B cell (primary cell): ENCODE measurements around the gene IRF7. TPM values are rescaled to one million over a fixed set of nuclear protein-coding genes. Genes with fewer than 3 reads are reported as not detected.
A peak's percentile ranks its signal among the peaks of the same experiment; 100 is the strongest.

Experiments used
- ATAC-seq: fragments of 200-7000 bp; cut with Tn5 transposase; one replicate; pipeline ENCODE4 v1.10.0; 2021; ENCODE audit warnings: low read depth, mild to moderate bottlenecking, moderate number of reproducible peaks, moderate library complexity
- CTCF ChIA-PET: fragments of 350-600 bp; sonication (Branson Sonifier 250); formaldehyde crosslinking; loops from one replicate; lab custom pipeline; 2021; ENCODE audit warnings: antibody characterized with exemption, inconsistent platforms; lab: Charles Lee
- POLR2A ChIA-PET: fragments of 350-600 bp; sonication (Branson Sonifier 250); formaldehyde crosslinking; loops from one replicate; lab custom pipeline; 2021; ENCODE audit warnings: antibody characterized with exemption; lab: Charles Lee
- DNase-seq: peaks from one replicate; pipeline ENCODE4 v3.0.0; 2013
- H2AFZ ChIP-seq: 2 replicates; pipeline ENCODE4 v1.6.1; 2012; ENCODE audit warnings: mild to moderate bottlenecking, low read depth, low read length; ENCODE audit not compliant: insufficient read depth, poor library complexity, severe bottlenecking
- H3K27ac ChIP-seq, 2 donors: 1 replicate in 1 of 2; 2 replicates in 1 of 2; pipeline ENCODE4 v1.5.1; 2012 to 2013; ENCODE audit warnings: low read length in 2 of 2, mild to moderate bottlenecking in 2 of 2, moderate library complexity in 1 of 2
- H3K27me3 ChIP-seq, 4 experiments: fragments of 200-600 bp in 1 of 4; sonication (generic) in 1 of 4; replicated peaks in 1 of 4; 1 replicate in 2 of 4; 2 replicates in 2 of 4; pipeline versions ENCODE4 v1.6.1 to v1.7.0; 2013 to 2016; ENCODE audit warnings: low read length in 3 of 4, mild to moderate bottlenecking in 2 of 4, mixed read lengths in 1 of 4, moderate library complexity in 1 of 4; ENCODE audit not compliant: insufficient read depth in 4 of 4, control insufficient read depth in 3 of 4; ENCODE audit errors: control extremely low read depth in 1 of 4
- H3K36me3 ChIP-seq, 2 experiments: replicated peaks in 1 of 2; 1 replicate in 1 of 2; 2 replicates in 1 of 2; pipeline versions ENCODE4 v1.6.1 to v1.7.1; 2013; ENCODE audit warnings: low read length in 1 of 2; ENCODE audit not compliant: insufficient read depth in 2 of 2, control insufficient read depth in 1 of 2; ENCODE audit errors: control extremely low read depth in 1 of 2, extremely low read depth in 1 of 2
- H3K4me1 ChIP-seq, 2 donors: fragments of 200-600 bp in 1 of 2; sonication (generic) in 1 of 2; 1 replicate in 1 of 2; 2 replicates in 1 of 2; pipeline versions ENCODE4 v1.5.1 to v1.6.1; 2013 to 2017; ENCODE audit warnings: low read length in 2 of 2; ENCODE audit not compliant: control insufficient read depth in 2 of 2, insufficient read depth in 2 of 2
- H3K4me2 ChIP-seq: replicated peaks from 2 replicates; pipeline ENCODE3; 2012; ENCODE audit warnings: mild to moderate bottlenecking, low read depth, low read length; ENCODE audit not compliant: poor library complexity, severe bottlenecking
- H3K4me3 ChIP-seq, 5 experiments: fragments of 200-600 bp in 1 of 5; sonication (generic) in 1 of 5; 1 replicate in 3 of 5; 2 replicates in 2 of 5; pipeline versions ENCODE4 v1.5.1 to v1.7.0; 2011 to 2016; ENCODE audit warnings: low read length in 4 of 5, mild to moderate bottlenecking in 4 of 5, low read depth in 2 of 5, control low read depth in 1 of 5, moderate library complexity in 1 of 5; ENCODE audit not compliant: insufficient read depth in 1 of 5; ENCODE audit errors: control extremely low read depth in 1 of 5, extremely low read depth in 1 of 5
- H3K79me2 ChIP-seq: fragments of 200-600 bp; sonication (generic); one replicate; pipeline ENCODE4 v1.6.0; 2016; ENCODE audit warnings: low read length; ENCODE audit not compliant: control insufficient read depth, insufficient read depth
- H3K9ac ChIP-seq: fragments of 200-600 bp; sonication (generic); 2 replicates; pipeline ENCODE4 v1.6.1; 2017; ENCODE audit warnings: mild to moderate bottlenecking, low read length, moderate library complexity
- H3K9me3 ChIP-seq, 3 donors: one replicate each; pipeline versions ENCODE4 v1.6.1 to v1.7.1; 2013; ENCODE audit warnings: low read length in 2 of 3; ENCODE audit not compliant: control insufficient read depth in 2 of 3, insufficient read depth in 1 of 3; ENCODE audit errors: control extremely low read depth in 1 of 3
- H4K20me1 ChIP-seq: 2 replicates; pipeline ENCODE4 v1.6.0; 2012; ENCODE audit warnings: mild to moderate bottlenecking, low read length; ENCODE audit not compliant: insufficient read depth, control insufficient read depth, poor library complexity, severe bottlenecking
- H3K27ac Mint-ChIP-seq: one replicate; pipeline ENCODE4 v1.8.0; 2021; ENCODE audit warnings: mixed read lengths
- H3K27me3 Mint-ChIP-seq: one replicate; pipeline ENCODE4 v1.8.0; 2021; ENCODE audit warnings: mixed read lengths
- H3K4me1 Mint-ChIP-seq: one replicate; pipeline ENCODE4 v1.8.0; 2021; ENCODE audit warnings: mixed read lengths
- H3K4me3 Mint-ChIP-seq: one replicate; pipeline ENCODE4 v1.8.0; 2021; ENCODE audit warnings: mixed read lengths
- H3K9me3 Mint-ChIP-seq: one replicate; pipeline ENCODE4 v1.8.0; 2022; ENCODE audit warnings: mixed read lengths; ENCODE audit not compliant: insufficient read depth
- CTCF ChIP-seq: fragments of 200-600 bp; IDR thresholded peaks from one replicate; pipeline ENCODE4 v1.8.0; 2022; ENCODE audit warnings: antibody characterized with exemption, mild to moderate bottlenecking
- EZH2 ChIP-seq: IDR thresholded peaks from 2 replicates; pipeline ENCODE4 v1.6.1; 2012; ENCODE audit warnings: borderline replicate concordance, low read depth, mild to moderate bottlenecking, moderate library complexity, low read length; ENCODE audit not compliant: insufficient read depth, poor library complexity, severe bottlenecking
- WGBS: methylation state at CpG from one replicate; pipeline ENCODE4 v1.1.5; 2013; ENCODE audit warnings: missing lambda C conversion rate; ENCODE audit not compliant: insufficient coverage; 5-methylcytosine and 5-hydroxymethylcytosine counted together
- intact Hi-C: fragments of 100-400 bp; cut with micrococcal nuclease; formaldehyde crosslinking; loops from one replicate; pipeline ENCODE4 v1.10.0; 2022
- polyA plus RNA-seq: library from polyadenylated mRNA; depleted of rRNA; stranded (reverse); fragments of >200 nt; gene quantifications from 2 replicates; pipeline ENCODE4 v1.2.3, GENCODE V29; 2012
- total RNA-seq, 2 donors: library from RNA; stranded (reverse); fragments of 120-200 nt in 1 of 2; gene quantifications; 1 replicate in 1 of 2; 2 replicates in 1 of 2; pipeline versions ENCODE4 v1.2.3 to v1.2.4, GENCODE V29; 2013 to 2022

Gene IRF7
- total and polyA plus RNA-seq, 2 donors (not counting 1 experiment from before 2014, with no cell fraction given) = 136 to 184 TPM

GRCh38 chr11:567629-568292, 48.0 kb downstream of the IRF7 start:
- peak overlapping the region; percentile 97 for H3K4me2 ChIP-seq
- DNase-seq = no peak
- peaks cover 14% of the 10 kb centered on the region for H4K20me1 ChIP-seq
- H3K4me1 Mint-ChIP-seq = peaks cover 9% of the 10 kb centered on the region
- peak overlapping the region in 3 of 5 experiments; percentile 32 to 85 (median 44) for H3K4me3 ChIP-seq
- no peaks in the 10 kb centered on the region for H3K27me3 Mint-ChIP-seq
- WGBS = 38% methylated on average over 41 of the region's 41 CpGs
- H3K9me3 Mint-ChIP-seq = no peaks in the 10 kb centered on the region
- peaks cover 10 to 13% of the 10 kb centered on the region in 2 donors for H3K4me1 ChIP-seq
- TF ChIP-seq CTCF (no peak), EZH2 (no peak)
- H3K9me3 ChIP-seq = no peaks in the 10 kb centered on the region
- peak overlapping the region; percentile 58 for H2AFZ ChIP-seq
- peaks cover 3% of the 10 kb centered on the region for H3K79me2 ChIP-seq
- POLR2A ChIA-PET = interaction anchor here (1.9 to 2.1 kb wide), 2 partner anchors 8 to 32 kb away, joined by 7 to 10 read pairs; partner anchors contain the start of genes HRAS and PHRF1
- peak overlapping the region; percentile 54 for H3K9ac ChIP-seq
- peak; percentile 1 for ATAC-seq
- intact Hi-C loops = loop anchor here (1.0 to 5.0 kb wide), 6 partner anchors 7 to 130 kb away; partner anchors contain the start of genes DEAF1, LMNTD2, LRRC56 and PHRF1
- no peak overlapping the region for H3K27ac ChIP-seq
- CTCF ChIA-PET = interaction anchor here (1.4 to 1.7 kb wide), 3 partner anchors 10 to 181 kb away, joined by 3 to 4 read pairs (median 4); no protein-coding TSS in a partner anchor
- H3K36me3 ChIP-seq = no peaks in the 10 kb centered on the region
- peaks cover 0 to 4% (median 1%) of the 10 kb centered on the region in 4 experiments for H3K27me3 ChIP-seq
- H3K27ac Mint-ChIP-seq = peak overlapping the region; percentile 84
- H3K4me3 Mint-ChIP-seq = peak overlapping the region; percentile 83
